NCI-H524 treated with DMSO at 0.1 percent for 48 hours (cell line): ENCODE data around the gene EEPD1.
"Not testable (repeated sequence)": the region's sequence is repeated elsewhere in the genome, so short reads cannot be mapped to it uniquely, and the experiment has no call there.

ENCODE experiments used
- DNase-seq: peaks from one replicate; lab custom pipeline; 2025; lab: John Stamatoyannopoulos, UW

EEPD1 gene

DNA sequence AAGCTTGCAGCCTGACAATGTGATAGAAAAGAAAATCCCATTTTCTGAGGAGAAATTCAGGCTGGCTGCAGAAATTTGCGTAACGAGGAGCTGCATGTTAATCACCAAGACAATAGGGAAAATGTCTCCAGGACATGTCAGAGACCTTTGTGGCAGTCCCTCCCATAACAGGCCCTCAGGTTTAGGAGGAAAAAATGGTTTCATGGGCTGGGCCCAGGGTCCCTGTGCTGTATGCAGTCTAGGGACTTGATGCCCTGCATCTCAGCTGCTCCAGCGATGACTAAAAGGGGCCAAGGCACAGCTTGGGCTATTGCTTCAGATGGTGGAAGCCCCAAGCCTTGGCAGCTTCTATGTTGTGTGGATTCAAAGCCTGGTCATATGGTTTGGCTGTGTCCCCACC, 168.2 kb downstream of the EEPD1 start:
- DNase-seq, result not testable (repeated sequence)

- DNase-seq, result no peak
These were observed 183.3 kb downstream of the EEPD1 start for GRCh38 chr7:36336390-36336789.

- DNase-seq, result no peak
These were observed 185.2 kb downstream of the EEPD1 start for GRCh38 chr7:36338256-36338655.

DNA sequence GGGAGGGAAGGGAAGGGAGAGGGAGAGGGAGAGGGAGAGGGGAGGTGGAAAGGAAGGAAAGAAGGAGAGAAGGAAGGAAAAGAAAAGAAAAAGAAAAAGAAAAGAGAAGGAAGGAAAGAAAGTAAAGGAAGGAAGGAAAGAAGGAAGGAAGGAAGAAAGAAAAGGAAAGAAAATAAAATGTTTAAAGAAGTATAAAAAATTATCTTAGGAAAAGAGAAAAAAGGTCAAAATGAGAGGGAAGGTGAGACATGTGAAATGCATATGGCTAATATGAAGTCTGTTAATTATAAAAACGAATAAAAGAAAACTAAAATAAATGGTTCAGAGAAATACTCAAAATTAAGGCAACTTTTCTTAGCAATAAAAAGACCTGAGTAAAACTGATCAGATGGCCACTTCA, 190.5 kb downstream of the EEPD1 start:
- no peak for DNase-seq

DNA sequence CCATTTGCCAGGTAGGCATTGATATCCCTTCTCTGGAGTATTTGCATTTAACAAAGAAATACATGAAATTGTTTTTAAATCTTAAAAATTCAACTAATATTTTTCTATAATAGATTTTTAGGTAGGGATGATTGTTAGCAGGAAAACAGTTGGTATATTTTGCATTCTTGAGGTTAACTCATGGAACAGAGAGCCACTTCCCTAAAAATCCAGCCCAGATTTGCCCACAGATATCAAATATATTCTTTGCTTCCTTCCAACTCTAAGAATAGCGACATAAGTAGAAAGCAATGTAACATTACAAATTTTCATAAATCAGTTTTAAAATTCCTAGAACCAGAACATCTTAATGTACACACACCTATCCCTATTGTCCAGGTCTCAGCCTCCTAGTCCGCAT, 191.6 kb downstream of the EEPD1 start:
- no peak for DNase-seq

DNA sequence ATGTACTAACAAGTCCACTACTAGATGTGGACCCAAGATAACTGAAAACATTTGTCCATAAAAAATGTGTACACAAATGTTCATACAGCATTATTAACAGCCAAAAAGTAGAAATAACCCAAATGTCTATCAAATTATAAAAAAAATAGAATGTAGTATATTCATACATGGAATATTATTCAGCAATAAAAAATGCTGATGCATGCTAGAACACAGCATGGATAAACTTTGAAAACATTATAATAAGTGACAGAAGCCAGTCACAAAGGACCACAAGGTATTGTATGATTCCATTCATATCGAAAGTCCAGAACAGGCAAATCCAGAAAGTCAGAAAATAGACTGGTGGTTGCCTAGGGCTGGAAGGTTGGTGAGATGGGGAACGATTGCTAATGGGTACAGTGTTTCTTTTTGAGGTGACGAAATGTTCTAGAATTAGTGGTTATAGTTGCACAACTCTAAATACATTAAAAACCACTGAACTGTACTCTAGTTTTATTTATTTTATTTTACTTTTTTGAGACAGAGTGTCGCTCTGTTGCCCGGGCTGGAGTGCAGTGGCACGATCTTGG, 193.3 kb downstream of the EEPD1 start:
- DNase-seq, result no peak

- no peak for DNase-seq
These were observed 195.2 kb downstream of the EEPD1 start for GRCh38 chr7:36348256-36348655.

GRCh38 chr7:36348771-36349170, 195.7 kb downstream of the EEPD1 start:
- DNase-seq, result no peak

DNA sequence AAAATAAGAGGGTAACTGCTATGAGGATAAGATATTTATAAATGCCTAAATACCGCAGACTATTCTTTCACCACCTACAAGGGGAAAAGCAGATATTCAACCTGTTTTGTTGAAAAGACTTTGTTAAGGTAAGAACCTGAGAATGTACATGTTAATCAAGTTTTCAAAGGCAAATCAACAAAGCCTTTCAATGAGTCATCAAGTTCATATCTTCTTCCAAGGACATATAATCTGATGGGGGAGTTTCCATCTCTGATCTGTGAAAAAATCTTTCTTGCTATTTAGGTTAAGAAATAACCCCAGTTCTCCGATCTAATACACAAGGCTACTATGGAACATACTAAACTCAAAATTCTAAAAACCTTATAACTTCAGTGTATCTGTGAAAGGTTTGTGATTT, 196.6 kb downstream of the EEPD1 start:
- no peak for DNase-seq
